IMR-90 (cell line): ENCODE measurements around the gene H6PD.
A peak's percentile ranks its signal among the peaks of the same experiment; 100 is the strongest.

Experiments used
- CEBPB ChIP-seq: IDR thresholded peaks from 2 replicates; pipeline ENCODE4 v1.6.1; 2012; ENCODE audit warnings: low read depth, low read length, improper control_type of control experiment
- CHD1 ChIP-seq: IDR thresholded peaks from 2 replicates; pipeline ENCODE4 v1.6.1; 2012; ENCODE audit warnings: low read depth, low read length, improper control_type of control experiment
- FOS ChIP-seq: fragments of 150-350 bp; IDR thresholded peaks from 2 replicates; pipeline ENCODE4 v1.6.1; 2016; ENCODE audit warnings: low read depth, low read length
- MXI1 ChIP-seq: IDR thresholded peaks from 2 replicates; pipeline ENCODE4 v1.6.1; 2012; ENCODE audit warnings: low read depth, mild to moderate bottlenecking, low read length, moderate library complexity, borderline replicate concordance
- NFE2L2 ChIP-seq: fragments of 150-350 bp; IDR thresholded peaks from 2 replicates; pipeline ENCODE4 v1.6.1; 2016; ENCODE audit warnings: low read depth, mild to moderate bottlenecking, low read length
- POLR2A ChIP-seq: IDR thresholded peaks from 2 replicates; pipeline ENCODE4 v1.6.1; 2012; ENCODE audit warnings: mild to moderate bottlenecking, low read depth, low read length
- RAD21 ChIP-seq: IDR thresholded peaks from 2 replicates; pipeline ENCODE4 v1.6.1; 2012; ENCODE audit warnings: low read length, improper control_type of control experiment
- RCOR1 ChIP-seq: IDR thresholded peaks from 2 replicates; pipeline ENCODE4 v1.6.1; 2012; ENCODE audit warnings: mild to moderate bottlenecking, low read length, improper control_type of control experiment; ENCODE audit not compliant: insufficient replicate concordance
- SMC3 ChIP-seq: fragments of 150-350 bp; IDR thresholded peaks from 2 replicates; pipeline ENCODE4 v1.6.1; 2016; ENCODE audit warnings: low read depth, mild to moderate bottlenecking, antibody characterized with exemption, low read length, moderate library complexity
- TF ChIP-seq, protein P1 (sequence below): conservative IDR thresholded peaks from 2 replicates; pipeline ENCODE4 v1.5.1; 2012; ENCODE audit warnings: mild to moderate bottlenecking, low read depth, low read length, improper control_type of control experiment
- TF ChIP-seq, protein P2 (sequence below): fragments of 150-350 bp; IDR thresholded peaks from 2 replicates; pipeline ENCODE4 v1.6.1; 2016; ENCODE audit warnings: low read depth, mild to moderate bottlenecking, low read length, moderate library complexity, borderline replicate concordance

DNA sequence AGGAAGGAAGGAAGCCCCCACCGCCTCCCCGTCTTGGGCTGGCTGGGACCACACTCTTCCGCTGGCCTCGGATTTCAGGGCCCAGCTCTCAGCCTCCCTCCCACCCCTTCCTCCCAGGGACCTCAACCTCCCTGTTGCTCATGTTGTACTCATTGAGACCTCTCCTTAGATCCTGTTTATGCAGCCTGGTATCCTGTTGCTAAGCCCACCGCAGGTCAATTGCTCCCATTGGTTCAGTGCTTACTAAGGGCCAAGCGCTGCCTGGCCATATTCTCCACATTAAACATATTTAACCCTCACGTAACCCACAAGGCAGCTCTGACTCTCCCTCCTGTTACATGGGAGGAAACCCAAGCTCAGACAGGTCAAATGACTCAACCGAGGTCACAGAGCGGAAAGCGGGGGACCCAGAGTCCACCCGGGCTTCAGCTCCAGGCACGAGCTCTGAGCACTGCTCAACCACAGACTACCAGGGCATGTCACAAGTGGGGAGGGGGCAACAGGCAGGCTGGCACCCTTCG is 23.2 kb upstream of the H6PD start:
- TF ChIP-seq, protein P1, sequence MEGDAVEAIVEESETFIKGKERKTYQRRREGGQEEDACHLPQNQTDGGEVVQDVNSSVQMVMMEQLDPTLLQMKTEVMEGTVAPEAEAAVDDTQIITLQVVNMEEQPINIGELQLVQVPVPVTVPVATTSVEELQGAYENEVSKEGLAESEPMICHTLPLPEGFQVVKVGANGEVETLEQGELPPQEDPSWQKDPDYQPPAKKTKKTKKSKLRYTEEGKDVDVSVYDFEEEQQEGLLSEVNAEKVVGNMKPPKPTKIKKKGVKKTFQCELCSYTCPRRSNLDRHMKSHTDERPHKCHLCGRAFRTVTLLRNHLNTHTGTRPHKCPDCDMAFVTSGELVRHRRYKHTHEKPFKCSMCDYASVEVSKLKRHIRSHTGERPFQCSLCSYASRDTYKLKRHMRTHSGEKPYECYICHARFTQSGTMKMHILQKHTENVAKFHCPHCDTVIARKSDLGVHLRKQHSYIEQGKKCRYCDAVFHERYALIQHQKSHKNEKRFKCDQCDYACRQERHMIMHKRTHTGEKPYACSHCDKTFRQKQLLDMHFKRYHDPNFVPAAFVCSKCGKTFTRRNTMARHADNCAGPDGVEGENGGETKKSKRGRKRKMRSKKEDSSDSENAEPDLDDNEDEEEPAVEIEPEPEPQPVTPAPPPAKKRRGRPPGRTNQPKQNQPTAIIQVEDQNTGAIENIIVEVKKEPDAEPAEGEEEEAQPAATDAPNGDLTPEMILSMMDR: no peak
- TF ChIP-seq, protein P2, sequence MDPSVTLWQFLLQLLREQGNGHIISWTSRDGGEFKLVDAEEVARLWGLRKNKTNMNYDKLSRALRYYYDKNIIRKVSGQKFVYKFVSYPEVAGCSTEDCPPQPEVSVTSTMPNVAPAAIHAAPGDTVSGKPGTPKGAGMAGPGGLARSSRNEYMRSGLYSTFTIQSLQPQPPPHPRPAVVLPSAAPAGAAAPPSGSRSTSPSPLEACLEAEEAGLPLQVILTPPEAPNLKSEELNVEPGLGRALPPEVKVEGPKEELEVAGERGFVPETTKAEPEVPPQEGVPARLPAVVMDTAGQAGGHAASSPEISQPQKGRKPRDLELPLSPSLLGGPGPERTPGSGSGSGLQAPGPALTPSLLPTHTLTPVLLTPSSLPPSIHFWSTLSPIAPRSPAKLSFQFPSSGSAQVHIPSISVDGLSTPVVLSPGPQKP: no peak
- TF ChIP-seq MXI1: no peak
- peak; percentile 41 for TF ChIP-seq CEBPB
- no peak for TF ChIP-seq NFE2L2
- TF ChIP-seq CHD1: no peak
- TF ChIP-seq POLR2A: no peak
- no peak for TF ChIP-seq RCOR1
- peak; percentile 82 for TF ChIP-seq FOS
- TF ChIP-seq SMC3: no peak
- no peak for TF ChIP-seq RAD21
